ENCODE results near the gene PAPSS1. TPM values are rescaled to one million over a fixed set of nuclear protein-coding genes. Genes with fewer than 3 reads are reported as not detected.
"Not testable (repeated sequence)": the region's sequence is repeated elsewhere in the genome, so short reads cannot be mapped to it uniquely, and the experiment has no call there.

PAPSS1 gene
- polyA plus RNA-seq, 1 of the 3 experiments (the other 2 are of a cell fraction), result 70.1 TPM

DNA sequence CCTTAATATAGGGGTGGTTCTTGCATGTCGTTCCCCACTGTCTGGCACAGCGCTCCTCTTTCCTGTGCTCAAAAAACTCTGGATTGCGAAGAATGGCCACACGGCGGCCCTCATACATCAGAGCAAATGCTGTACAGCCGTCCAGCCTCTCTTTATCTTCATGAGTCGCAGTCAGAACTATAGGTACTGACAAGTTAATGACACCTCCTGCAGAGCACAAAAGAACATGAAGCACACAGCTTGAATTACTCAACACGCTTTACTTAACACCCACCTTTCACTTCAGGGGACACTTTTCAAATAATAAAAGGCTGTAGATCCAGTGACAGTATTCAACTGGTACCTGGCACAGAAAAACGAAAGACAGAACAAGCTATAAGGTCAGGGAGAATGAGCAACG lies 65.3 kb downstream of the PAPSS1 start:
- no peak for TF ChIP-seq RCOR1 (IDR thresholded peaks at IDR 0.05; ENCODE audit: low read length)
- TF ChIP-seq, protein P1, sequence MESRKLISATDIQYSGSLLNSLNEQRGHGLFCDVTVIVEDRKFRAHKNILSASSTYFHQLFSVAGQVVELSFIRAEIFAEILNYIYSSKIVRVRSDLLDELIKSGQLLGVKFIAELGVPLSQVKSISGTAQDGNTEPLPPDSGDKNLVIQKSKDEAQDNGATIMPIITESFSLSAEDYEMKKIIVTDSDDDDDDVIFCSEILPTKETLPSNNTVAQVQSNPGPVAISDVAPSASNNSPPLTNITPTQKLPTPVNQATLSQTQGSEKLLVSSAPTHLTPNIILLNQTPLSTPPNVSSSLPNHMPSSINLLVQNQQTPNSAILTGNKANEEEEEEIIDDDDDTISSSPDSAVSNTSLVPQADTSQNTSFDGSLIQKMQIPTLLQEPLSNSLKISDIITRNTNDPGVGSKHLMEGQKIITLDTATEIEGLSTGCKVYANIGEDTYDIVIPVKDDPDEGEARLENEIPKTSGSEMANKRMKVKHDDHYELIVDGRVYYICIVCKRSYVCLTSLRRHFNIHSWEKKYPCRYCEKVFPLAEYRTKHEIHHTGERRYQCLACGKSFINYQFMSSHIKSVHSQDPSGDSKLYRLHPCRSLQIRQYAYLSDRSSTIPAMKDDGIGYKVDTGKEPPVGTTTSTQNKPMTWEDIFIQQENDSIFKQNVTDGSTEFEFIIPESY (IDR thresholded peaks at IDR 0.05; ENCODE audit: borderline replicate concordance, low read depth), result no peak
- CTCF ChIA-PET, result interaction anchor here (1.7 kb wide), 1 partner anchor 11 kb away, joined by 5 read pairs; no protein-coding TSS in a partner anchor
- no peak for DNase-seq

DNA sequence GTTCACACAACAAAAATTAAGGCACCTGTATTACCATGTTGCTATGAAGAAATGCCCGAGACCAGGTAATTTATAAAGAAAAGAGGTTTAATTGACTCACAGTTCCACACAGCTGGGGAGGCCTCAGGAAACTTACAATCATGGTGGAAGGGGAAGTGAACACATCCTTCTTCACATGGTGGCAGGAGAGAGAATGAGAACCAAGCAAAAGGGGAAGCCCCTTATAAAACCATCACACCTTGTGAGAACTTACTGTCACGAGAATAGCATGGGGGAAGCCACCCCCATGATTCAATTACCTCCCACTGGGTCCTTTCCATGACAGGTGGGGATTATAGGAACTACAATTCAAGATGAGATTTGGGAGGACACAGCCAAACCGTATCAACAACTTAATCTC lies 68.6 kb downstream of the PAPSS1 start:
- H3K9me3 ChIP-seq; H2AFZ ChIP-seq (ENCODE audit: low read depth); POLR2A ChIA-PET; H3K79me2 ChIP-seq (ENCODE audit: insufficient read depth); H3K4me3 ChIP-seq (ENCODE audit: low read depth in 2 of 2, low read length in 1 of 2); H3K27ac ChIP-seq (ENCODE audit: low read depth in 2 of 2, low read length in 1 of 2); H3K27me3 ChIP-seq (ENCODE audit: insufficient read depth); H3K9ac ChIP-seq; CTCF ChIA-PET; DNase-seq; H3K4me2 ChIP-seq; H4K20me1 ChIP-seq (ENCODE audit: insufficient read depth); H3K9me2 ChIP-seq; H3F3A ChIP-seq (replicated peaks; ENCODE audit: insufficient read depth): not testable (repeated sequence)
- H3K36me3 ChIP-seq (replicated peaks in 1 of 2; ENCODE audit: control insufficient read depth in 1 of 2, insufficient read depth in 2 of 2, low read length in 1 of 2), result peaks cover 33 to 47% of the 10 kb centered on the region in 2 experiments
- 96% methylated on average over 3 of the region's 3 CpGs for WGBS (ENCODE audit: low lambda C conversion rate)
- H3K4me1 ChIP-seq (ENCODE audit: control insufficient read depth in 1 of 2, insufficient read depth in 2 of 2, low read depth in 1 of 2, low read length in 1 of 2), result peaks cover 0 to 12% of the 10 kb centered on the region in 2 experiments; a peak in 2 of 4 replicates

More for the DNA sequence above, 65.3 kb downstream of the PAPSS1 start:
- Histone ChIP-seq H3K4me2 (no peak overlapping the region), H3K9me2 (no peaks in the 10 kb centered on the region), H3K36me3 (replicated peaks in 1 of 2; ENCODE audit: control insufficient read depth in 1 of 2, insufficient read depth in 2 of 2, low read length in 1 of 2) (peaks cover 42 to 52% of the 10 kb centered on the region in 2 experiments), H3K9me3 (no peaks in the 10 kb centered on the region), H3K4me1 (ENCODE audit: control insufficient read depth in 1 of 2, insufficient read depth in 2 of 2, low read depth in 1 of 2, low read length in 1 of 2) (no peaks in the 10 kb centered on the region; a peak in 1 of 4 replicates), H4K20me1 (ENCODE audit: insufficient read depth) (no peaks in the 10 kb centered on the region), H3K9ac (no peak overlapping the region), H3F3A (replicated peaks; ENCODE audit: insufficient read depth) (peaks cover 3% of the 10 kb centered on the region), H3K79me2 (ENCODE audit: insufficient read depth) (no peaks in the 10 kb centered on the region), H2AFZ (ENCODE audit: low read depth) (no peak overlapping the region), H3K27me3 (ENCODE audit: insufficient read depth) (no peaks in the 10 kb centered on the region), H3K27ac (ENCODE audit: low read depth in 2 of 2, low read length in 1 of 2) (no peak overlapping the region), H3K4me3 (ENCODE audit: low read depth in 2 of 2, low read length in 1 of 2) (no peak overlapping the region)
- POLR2A ChIA-PET, result no interaction called here
- WGBS (ENCODE audit: low lambda C conversion rate), result 88% methylated on average over 10 of the region's 10 CpGs

DNA sequence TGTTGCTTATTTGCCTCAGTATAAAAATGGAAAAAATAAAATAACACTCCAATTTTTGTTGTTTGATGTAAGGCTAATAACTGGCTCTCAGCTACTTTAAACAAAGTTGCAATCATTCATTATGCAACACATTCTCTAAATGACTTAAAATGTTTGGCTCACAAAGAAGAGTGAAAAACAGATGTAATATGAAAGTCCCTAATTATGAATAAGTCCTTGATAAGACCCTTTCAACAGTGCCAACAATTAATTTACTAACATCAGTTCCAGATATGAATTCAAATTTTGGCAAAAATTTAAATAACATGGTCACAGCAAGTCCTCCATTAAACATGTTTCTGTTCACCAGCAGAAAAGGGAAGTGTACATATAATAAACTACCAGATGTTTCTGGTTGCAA lies 69.8 kb downstream of the PAPSS1 start:
- TF ChIP-seq, protein P2, sequence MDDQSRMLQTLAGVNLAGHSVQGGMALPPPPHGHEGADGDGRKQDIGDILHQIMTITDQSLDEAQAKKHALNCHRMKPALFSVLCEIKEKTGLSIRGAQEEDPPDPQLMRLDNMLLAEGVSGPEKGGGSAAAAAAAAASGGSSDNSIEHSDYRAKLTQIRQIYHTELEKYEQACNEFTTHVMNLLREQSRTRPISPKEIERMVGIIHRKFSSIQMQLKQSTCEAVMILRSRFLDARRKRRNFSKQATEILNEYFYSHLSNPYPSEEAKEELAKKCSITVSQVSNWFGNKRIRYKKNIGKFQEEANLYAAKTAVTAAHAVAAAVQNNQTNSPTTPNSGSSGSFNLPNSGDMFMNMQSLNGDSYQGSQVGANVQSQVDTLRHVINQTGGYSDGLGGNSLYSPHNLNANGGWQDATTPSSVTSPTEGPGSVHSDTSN (IDR thresholded peaks at IDR 0.05), result no peak
- TF ChIP-seq MXI1 (IDR thresholded peaks at IDR 0.05; ENCODE audit: low read depth, low read length) (no peak), RCOR1 (IDR thresholded peaks at IDR 0.05; ENCODE audit: low read length) (no peak), EZH2phosphoT487 (IDR thresholded peaks at IDR 0.05; ENCODE audit: borderline replicate concordance, low read depth) (no peak), NFIC (IDR thresholded peaks at IDR 0.05; ENCODE audit: borderline replicate concordance) (no peak), JUND (IDR thresholded peaks at IDR 0.05) (no peak), CHD2 (IDR thresholded peaks at IDR 0.05; ENCODE audit: low read length, partially characterized antibody) (no peak)
- TF ChIP-seq, protein P3, sequence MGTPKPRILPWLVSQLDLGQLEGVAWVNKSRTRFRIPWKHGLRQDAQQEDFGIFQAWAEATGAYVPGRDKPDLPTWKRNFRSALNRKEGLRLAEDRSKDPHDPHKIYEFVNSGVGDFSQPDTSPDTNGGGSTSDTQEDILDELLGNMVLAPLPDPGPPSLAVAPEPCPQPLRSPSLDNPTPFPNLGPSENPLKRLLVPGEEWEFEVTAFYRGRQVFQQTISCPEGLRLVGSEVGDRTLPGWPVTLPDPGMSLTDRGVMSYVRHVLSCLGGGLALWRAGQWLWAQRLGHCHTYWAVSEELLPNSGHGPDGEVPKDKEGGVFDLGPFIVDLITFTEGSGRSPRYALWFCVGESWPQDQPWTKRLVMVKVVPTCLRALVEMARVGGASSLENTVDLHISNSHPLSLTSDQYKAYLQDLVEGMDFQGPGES (IDR thresholded peaks at IDR 0.05; ENCODE audit: low read depth, low read length), result no peak
- CTCF ChIA-PET, result no interaction called here
- no peaks in the 10 kb centered on the region for H3K27me3 ChIP-seq (ENCODE audit: insufficient read depth)

More for the DNA sequence above, 69.8 kb downstream of the PAPSS1 start:
- H2AFZ ChIP-seq (ENCODE audit: low read depth), result no peak overlapping the region
- H3K9ac ChIP-seq, result no peak overlapping the region
- H3K4me2 ChIP-seq, result no peak overlapping the region
- no peaks in the 10 kb centered on the region for H3F3A ChIP-seq (replicated peaks; ENCODE audit: insufficient read depth)
- H4K20me1 ChIP-seq (ENCODE audit: insufficient read depth), result no peaks in the 10 kb centered on the region
- DNase-seq, result no peak
- no peaks in the 10 kb centered on the region for H3K9me3 ChIP-seq
- no peak overlapping the region for H3K27ac ChIP-seq (ENCODE audit: low read depth in 2 of 2, low read length in 1 of 2)
- H3K36me3 ChIP-seq (replicated peaks in 1 of 2; ENCODE audit: control insufficient read depth in 1 of 2, insufficient read depth in 2 of 2, low read length in 1 of 2), result peaks cover 33 to 45% of the 10 kb centered on the region in 2 experiments
- no peak overlapping the region for H3K4me3 ChIP-seq (ENCODE audit: low read depth in 2 of 2, low read length in 1 of 2)
- H3K9me2 ChIP-seq, result no peaks in the 10 kb centered on the region
- no peaks in the 10 kb centered on the region for H3K79me2 ChIP-seq (ENCODE audit: insufficient read depth)
- POLR2A ChIA-PET, result no interaction called here
- peaks cover 0 to 12% of the 10 kb centered on the region in 2 experiments; a peak in 2 of 4 replicates for H3K4me1 ChIP-seq (ENCODE audit: control insufficient read depth in 1 of 2, insufficient read depth in 2 of 2, low read depth in 1 of 2, low read length in 1 of 2)

Measured in SK-N-SH (cell line).